HCT116 (cell line): ENCODE results near the gene CGB1. TPM values are rescaled to one million over a fixed set of nuclear protein-coding genes. Genes with fewer than 3 reads are reported as not detected.

ENCODE experiments used
- ATAC-seq: fragments of 200-7000 bp; cut with Tn5 transposase; 2 replicates; pipeline ENCODE4 v1.9.1; 2020; ENCODE audit warnings: mild to moderate bottlenecking, moderate library complexity
- BruUV-seq: library from RNA; stranded (reverse); fragments of 400-500 nt; replicated peaks from 2 replicates; lab custom pipeline; 2021; lab: Mats Ljungman, UMichigan
- CTCF ChIA-PET: fragments of 300-600 bp; sonication (Branson Sonifier 250); formaldehyde crosslinking; loops from one replicate; lab custom pipeline; 2021; ENCODE audit warnings: antibody characterized with exemption; lab: Charles Lee
- POLR2A ChIA-PET: fragments of 300-600, 350-600 bp; sonication (Branson Sonifier 250); formaldehyde crosslinking; loops from one replicate; lab custom pipeline; 2021; ENCODE audit warnings: antibody characterized with exemption; lab: Charles Lee
- RAD21 ChIA-PET, 2 experiments: fragments of 300-600 bp; sonication (Branson Sonifier 250); formaldehyde crosslinking; loops; one replicate each; lab custom pipeline; 2023; ENCODE audit warnings: low total read pairs in 2 of 2; ENCODE audit not compliant: uncharacterized antibody in 2 of 2, unreplicated experiment in 2 of 2, low non-redundant PET in 1 of 2; lab: Charles Lee
- DNase-seq: peaks from one replicate; pipeline ENCODE4 v3.0.0-alpha.2; 2010; ENCODE audit warnings: low read depth, low spot score
- H2AFZ ChIP-seq: fragments of 200-600 bp; shearing (Covaris generic), sonication (generic); 2 replicates; pipeline ENCODE4 v1.6.1; 2017; ENCODE audit warnings: low read depth, mixed run types, mixed read lengths, antibody characterized with exemption, low read length; ENCODE audit not compliant: poor library complexity, severe bottlenecking
- H3K27ac ChIP-seq: 2 replicates; pipeline ENCODE4 v1.5.1; 2012; ENCODE audit warnings: low read depth, low read length
- H3K27me3 ChIP-seq: fragments of 200-600 bp; sonication (generic); 2 replicates; pipeline ENCODE4 v1.6.1; 2016; ENCODE audit warnings: mixed run types, low read length, mixed read lengths; ENCODE audit not compliant: insufficient read depth
- H3K36me3 ChIP-seq, 2 experiments: fragments of 200-500 bp in 1 of 2; fragments of 200-600 bp in 1 of 2; sonication (Bioruptor generic) in 1 of 2; sonication (generic) in 1 of 2; 2 replicates each; pipeline versions ENCODE4 v1.5.1 to v1.6.1; 2014 to 2016; ENCODE audit warnings: low read length in 2 of 2, inconsistent platforms in 1 of 2, mixed read lengths in 1 of 2, mixed run types in 1 of 2; ENCODE audit not compliant: insufficient read depth in 2 of 2, control insufficient read depth in 1 of 2
- H3K4me1 ChIP-seq, 2 experiments: fragments of 200-600 bp in 1 of 2; sonication (generic) in 1 of 2; 2 replicates each; pipeline versions ENCODE4 v1.5.1 to v1.6.1; 2012 to 2017; ENCODE audit warnings: low read length in 2 of 2, inconsistent platforms in 1 of 2, mild to moderate bottlenecking in 1 of 2, mixed read lengths in 1 of 2, mixed run types in 1 of 2, moderate library complexity in 1 of 2; ENCODE audit not compliant: insufficient read depth in 2 of 2, control insufficient read depth in 1 of 2
- H3K4me2 ChIP-seq: fragments of 200-600 bp; sonication (generic); 2 replicates; pipeline ENCODE4 v1.6.1; 2017; ENCODE audit warnings: mixed run types, low read length, mixed read lengths
- H3K4me3 ChIP-seq, 2 experiments: fragments of 200-600 bp in 1 of 2; sonication (generic) in 1 of 2; replicated peaks in 1 of 2; 2 replicates each; pipeline ENCODE4 v1.5.1; 2011 to 2016; ENCODE audit warnings: low read length in 2 of 2, control low read depth in 1 of 2, low read depth in 1 of 2, mild to moderate bottlenecking in 1 of 2, mixed read lengths in 1 of 2, mixed run types in 1 of 2
- H3K79me2 ChIP-seq: fragments of 200-600 bp; sonication (generic); 2 replicates; pipeline ENCODE4 v1.6.1; 2017; ENCODE audit warnings: mild to moderate bottlenecking, mixed run types, low read length, moderate library complexity, mixed read lengths; ENCODE audit not compliant: insufficient read depth
- H3K9ac ChIP-seq: fragments of 200-600 bp; sonication (generic); 2 replicates; pipeline ENCODE4 v1.6.1; 2016; ENCODE audit warnings: low read length, mixed read lengths
- H3K9me2 ChIP-seq: fragments of 200-600 bp; sonication (generic), shearing (Covaris generic); 2 replicates; pipeline ENCODE4 v1.6.1; 2017; ENCODE audit warnings: mixed run types, mild to moderate bottlenecking, moderate library complexity; ENCODE audit not compliant: insufficient read depth
- H3K9me3 ChIP-seq, 2 experiments: fragments of 200-500 bp in 1 of 2; fragments of 200-600 bp in 1 of 2; sonication (Bioruptor generic) in 1 of 2; sonication (generic) in 1 of 2; 2 replicates each; pipeline ENCODE4 v1.6.1; 2014 to 2017; ENCODE audit warnings: low read length in 2 of 2, mixed read lengths in 2 of 2, inconsistent platforms in 1 of 2, low read depth in 1 of 2, mild to moderate bottlenecking in 1 of 2, mixed run types in 1 of 2, moderate library complexity in 1 of 2; ENCODE audit not compliant: control insufficient read depth in 1 of 2, insufficient read depth in 1 of 2
- H4K20me1 ChIP-seq: fragments of 200-600 bp; sonication (generic), shearing (Covaris generic); 2 replicates; pipeline ENCODE4 v1.6.1; 2017; ENCODE audit warnings: mixed run types, mild to moderate bottlenecking, moderate library complexity; ENCODE audit not compliant: insufficient read depth
- CTCF ChIP-seq, 3 experiments: fragments of 200-600 bp in 1 of 3; sonication (generic) in 1 of 3; IDR thresholded peaks in 2 of 3; conservative IDR thresholded peaks in 1 of 3; 2 replicates each; pipeline ENCODE4 v1.5.1; 2012 to 2017; ENCODE audit warnings: low read depth in 2 of 3, low read length in 2 of 3, antibody characterized with exemption in 1 of 3, borderline replicate concordance in 1 of 3, control low read depth in 1 of 3, mild to moderate bottlenecking in 1 of 3, mixed read lengths in 1 of 3, mixed run types in 1 of 3, moderate library complexity in 1 of 3; ENCODE audit not compliant: insufficient read depth in 1 of 3
- REST ChIP-seq: IDR thresholded peaks from 2 replicates; pipeline ENCODE4 v1.6.1; 2012; ENCODE audit warnings: low read depth
- SP1 ChIP-seq: IDR thresholded peaks from 2 replicates; pipeline ENCODE4 v1.6.1; 2012; ENCODE audit warnings: low read depth
- SRF ChIP-seq: IDR thresholded peaks from 2 replicates; pipeline ENCODE4 v1.6.1; 2012; ENCODE audit warnings: low read depth
- ZBTB33 ChIP-seq: IDR thresholded peaks from 2 replicates; pipeline ENCODE4 v1.6.1; 2011; ENCODE audit warnings: mild to moderate bottlenecking, low read length, moderate library complexity; ENCODE audit not compliant: insufficient replicate concordance; ENCODE audit errors: extremely low read depth
- intact Hi-C: fragments of 100-400 bp; cut with micrococcal nuclease; formaldehyde crosslinking; loops from 2 replicates; pipeline ENCODE4 v1.10.0; 2022
- total RNA-seq: library from RNA; stranded (reverse); gene quantifications from one replicate; pipeline ENCODE4 v1.2.1, GENCODE V29; 2021; ENCODE audit not compliant: unreplicated experiment

The CGB1 gene
- total RNA-seq, 1 experiment from 2014 or later = 0.76 TPM

GRCh38 chr19:48988286-48988685 lies 48.4 kb downstream of the CGB1 start (continued):
- TF ChIP-seq REST = no peak

- RAD21 ChIA-PET = no interaction called here
- intact Hi-C loops = no loop called here
- H3K27me3 ChIP-seq = no peaks in the 10 kb centered on the region
- H3K4me1 ChIP-seq = peaks cover 6 to 11% of the 10 kb centered on the region in 2 experiments; a peak in 3 of 4 replicates
- TF ChIP-seq SRF (no peak), SP1 (no peak), CTCF (IDR thresholded peaks at IDR 0.05 in 2 of 3, conservative IDR thresholded peaks at IDR 0.05 in 1 of 3; ENCODE audit: borderline replicate concordance in 1 of 3, insufficient read depth in 1 of 3, low read depth in 2 of 3, low read length in 2 of 3) (peak in 1 of 3 experiments; percentile 19; a peak in 1 of 6 replicates), ZBTB33 (no peak)
- TF ChIP-seq, all 23 proteins: peak for 1
- Histone ChIP-seq H3K36me3 (peaks cover 14 to 23% of the 10 kb centered on the region in 2 experiments; a peak in 2 of 4 replicates), H3K9me3 (no peaks in the 10 kb centered on the region), H3K9me2 (no peaks in the 10 kb centered on the region), H4K20me1 (no peaks in the 10 kb centered on the region), H2AFZ (no peak overlapping the region), H3K27ac (no peak overlapping the region), H3K4me2 (no peak overlapping the region), H3K4me3 (no peak overlapping the region), H3K9ac (no peak overlapping the region), H3K79me2 (peaks cover 19% of the 10 kb centered on the region)
- DNase-seq (no peak), ATAC-seq (peak; percentile 46)
- ChIA-PET POLR2A (no interaction called here), CTCF (interaction anchor here (1.3 to 1.6 kb wide), 2 partner anchors 10 to 17 kb away, joined by 3 to 7 read pairs; no protein-coding TSS in a partner anchor)
- BruUV-seq = no TSS peak
Observed at GRCh38 chr19:48987323-48987722, 49.4 kb downstream of the CGB1 start.
